ENCODE measurements around the gene EPG5. TPM values are rescaled to one million over a fixed set of nuclear protein-coding genes. Genes with fewer than 3 reads are reported as not detected.

The EPG5 gene
- total RNA-seq, 6 donors from 2014 or later, result 28.6 to 109 (median 39.6) TPM

- no peaks in the 10 kb centered on the region for H3K27me3 ChIP-seq
- H3K9me3 ChIP-seq, result no peaks in the 10 kb centered on the region
- WGBS, 2 donors, result 86 to 95% methylated on average over 7 of the region's 7 CpGs
- TF ChIP-seq EP300 (IDR thresholded peaks at IDR 0.05), result no peak
- no peak for TF ChIP-seq POLR2AphosphoS5 (IDR thresholded peaks at IDR 0.05)
- no peak for TF ChIP-seq POLR2A (IDR thresholded peaks at IDR 0.05)
- TF ChIP-seq CTCF (IDR thresholded peaks at IDR 0.05), result no peak
- no peak overlapping the region for H3K4me3 ChIP-seq
- peak overlapping the region in 2 of 4 donors; percentile 14 to 41 for H3K27ac ChIP-seq
- no peak for DNase-seq
- H3K36me3 ChIP-seq, result peaks cover 8 to 57% (median 35%) of the 10 kb centered on the region in 4 donors
- no peak for ATAC-seq (ENCODE audit: low FRiP score in 2 of 2)
- H3K4me1 ChIP-seq, result peaks cover 0 to 13% (median 4%) of the 10 kb centered on the region in 4 donors
Observed at GRCh38 chr18:45954070-45954934, 12.8 kb downstream of the EPG5 start.

- Histone ChIP-seq H3K27me3 (no peaks in the 10 kb centered on the region), H3K4me1 (no peaks in the 10 kb centered on the region), H3K27ac (peak overlapping the region in 2 of 4 donors; percentile 32 to 35), H3K9me3 (no peaks in the 10 kb centered on the region), H3K4me3 (no peak overlapping the region), H3K36me3 (peaks cover 23 to 89% (median 60%) of the 10 kb centered on the region in 4 donors)
- WGBS, 2 donors, result 48 to 77% methylated on average over 4 of the region's 4 CpGs
- peak in 1 of 4 donors; percentile 43 for TF ChIP-seq EP300 (IDR thresholded peaks at IDR 0.05)
- no peak for TF ChIP-seq POLR2A (IDR thresholded peaks at IDR 0.05)
- no peak for TF ChIP-seq CTCF (IDR thresholded peaks at IDR 0.05)
- TF ChIP-seq POLR2AphosphoS5 (IDR thresholded peaks at IDR 0.05), result peak in 1 of 2 donors; percentile 47
- DNase-seq, result peak in 1 of 2 donors; percentile 72
- peak in 1 of 2 donors; percentile 57 for ATAC-seq (ENCODE audit: low FRiP score in 2 of 2)
Observed at GRCh38 chr18:45951016-45951714, 16.0 kb downstream of the EPG5 start.

GRCh38 chr18:45945669-45946068 lies 21.5 kb downstream of the EPG5 start:
- Histone ChIP-seq H3K9me3 (no peaks in the 10 kb centered on the region), H3K4me1 (no peaks in the 10 kb centered on the region), H3K27ac (no peak overlapping the region), H3K27me3 (no peaks in the 10 kb centered on the region), H3K4me3 (no peak overlapping the region), H3K36me3 (peaks cover 46 to 100% (median 83%) of the 10 kb centered on the region in 4 donors)
- WGBS, 2 donors, result 85 to 94% methylated on average over 5 of the region's 5 CpGs
- TF ChIP-seq POLR2AphosphoS5 (IDR thresholded peaks at IDR 0.05), result no peak
- no peak for TF ChIP-seq CTCF (IDR thresholded peaks at IDR 0.05)
- TF ChIP-seq POLR2A (IDR thresholded peaks at IDR 0.05), result no peak
- TF ChIP-seq EP300 (IDR thresholded peaks at IDR 0.05), result no peak
- DNase-seq (no peak), ATAC-seq (ENCODE audit: low FRiP score in 2 of 2) (no peak)

GRCh38 chr18:45940724-45941123 lies 26.4 kb downstream of the EPG5 start:
- ATAC-seq (ENCODE audit: low FRiP score in 2 of 2) (no peak), DNase-seq (no peak)
- 88 to 90% methylated on average over 2 of the region's 2 CpGs for WGBS, 2 donors
- Histone ChIP-seq H3K9me3 (no peaks in the 10 kb centered on the region), H3K36me3 (peaks cover 47 to 97% (median 77%) of the 10 kb centered on the region in 4 donors), H3K4me1 (no peaks in the 10 kb centered on the region), H3K27ac (no peak overlapping the region), H3K27me3 (no peaks in the 10 kb centered on the region), H3K4me3 (no peak overlapping the region)
- TF ChIP-seq POLR2AphosphoS5 (IDR thresholded peaks at IDR 0.05), result no peak
- TF ChIP-seq POLR2A (IDR thresholded peaks at IDR 0.05), result no peak
- TF ChIP-seq EP300 (IDR thresholded peaks at IDR 0.05), result no peak
- no peak for TF ChIP-seq CTCF (IDR thresholded peaks at IDR 0.05)

Measured in upper lobe of left lung (tissue), 6 donors.